BE2C (cell line): Measurements from ENCODE around the gene OPN1MW.
"Not testable (repeated sequence)": the region's sequence is repeated elsewhere in the genome, so short reads cannot be mapped to it uniquely, and the experiment has no call there.

Source experiments
- DNase-seq: peaks from one replicate; pipeline ENCODE4 v3.0.0-alpha.2; 2020
- H3K27me3 ChIP-seq: fragments of 250-450 bp; sonication (Bioruptor Pico); 2 replicates; pipeline ENCODE4 v1.5.1; 2020; ENCODE audit warnings: mild to moderate bottlenecking
- H3K36me3 ChIP-seq: fragments of 250-450 bp; sonication (Bioruptor Pico); 2 replicates; pipeline ENCODE4 v1.5.1; 2020; ENCODE audit warnings: mild to moderate bottlenecking
- H3K4me1 ChIP-seq: fragments of 250-450 bp; sonication (Bioruptor Pico); 2 replicates; pipeline ENCODE4 v1.5.1; 2020
- H3K4me3 ChIP-seq: 2 replicates; pipeline ENCODE4 v1.5.1; 2011; ENCODE audit warnings: low read depth, low read length
- H3K9me3 ChIP-seq: fragments of 250-450 bp; sonication (Bioruptor Pico); 2 replicates; pipeline ENCODE4 v1.5.1; 2020
- TF ChIP-seq, protein P1 (sequence below): IDR thresholded peaks from 2 replicates; pipeline ENCODE4 v1.5.1; 2012; ENCODE audit warnings: mild to moderate bottlenecking, low read depth, low read length

Gene OPN1MW

GRCh38 chrX:154142386-154142785 is 40.0 kb upstream of the OPN1MW start:
- Histone ChIP-seq H3K4me3 (no peak overlapping the region), H3K36me3 (no peaks in the 10 kb centered on the region), H3K4me1 (no peaks in the 10 kb centered on the region), H3K9me3 (no peaks in the 10 kb centered on the region), H3K27me3 (no peaks in the 10 kb centered on the region)
- TF ChIP-seq, protein P1, sequence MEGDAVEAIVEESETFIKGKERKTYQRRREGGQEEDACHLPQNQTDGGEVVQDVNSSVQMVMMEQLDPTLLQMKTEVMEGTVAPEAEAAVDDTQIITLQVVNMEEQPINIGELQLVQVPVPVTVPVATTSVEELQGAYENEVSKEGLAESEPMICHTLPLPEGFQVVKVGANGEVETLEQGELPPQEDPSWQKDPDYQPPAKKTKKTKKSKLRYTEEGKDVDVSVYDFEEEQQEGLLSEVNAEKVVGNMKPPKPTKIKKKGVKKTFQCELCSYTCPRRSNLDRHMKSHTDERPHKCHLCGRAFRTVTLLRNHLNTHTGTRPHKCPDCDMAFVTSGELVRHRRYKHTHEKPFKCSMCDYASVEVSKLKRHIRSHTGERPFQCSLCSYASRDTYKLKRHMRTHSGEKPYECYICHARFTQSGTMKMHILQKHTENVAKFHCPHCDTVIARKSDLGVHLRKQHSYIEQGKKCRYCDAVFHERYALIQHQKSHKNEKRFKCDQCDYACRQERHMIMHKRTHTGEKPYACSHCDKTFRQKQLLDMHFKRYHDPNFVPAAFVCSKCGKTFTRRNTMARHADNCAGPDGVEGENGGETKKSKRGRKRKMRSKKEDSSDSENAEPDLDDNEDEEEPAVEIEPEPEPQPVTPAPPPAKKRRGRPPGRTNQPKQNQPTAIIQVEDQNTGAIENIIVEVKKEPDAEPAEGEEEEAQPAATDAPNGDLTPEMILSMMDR = no peak
- DNase-seq = no peak

GRCh38 chrX:154142950-154143745 is 39.2 kb upstream of the OPN1MW start:
- Histone ChIP-seq H3K36me3 (no peaks in the 10 kb centered on the region), H3K4me3 (no peak overlapping the region), H3K4me1 (no peaks in the 10 kb centered on the region), H3K27me3 (no peaks in the 10 kb centered on the region), H3K9me3 (no peaks in the 10 kb centered on the region)
- DNase-seq = no peak
- TF ChIP-seq, protein P1 = no peak

GRCh38 chrX:154144010-154144409 is 38.4 kb upstream of the OPN1MW start, which contains the start of gene OPN1LW:
Gene OPN1LW, plus strand, starts transcription at chrX:154144243. Its CDS starts 41 bp downstream, at chrX:154144284.
- H3K9me3 ChIP-seq, H3K4me3 ChIP-seq, H3K27me3 ChIP-seq, H3K4me1 ChIP-seq, DNase-seq, H3K36me3 ChIP-seq: not testable (repeated sequence)

GRCh38 chrX:154151030-154151429 is 31.4 kb upstream of the OPN1MW start:
- not testable (repeated sequence) for H3K4me1 ChIP-seq, H3K9me3 ChIP-seq, DNase-seq, H3K27me3 ChIP-seq, H3K36me3 ChIP-seq, H3K4me3 ChIP-seq

- not testable (repeated sequence) for H3K27me3 ChIP-seq, H3K4me3 ChIP-seq, H3K36me3 ChIP-seq, H3K4me1 ChIP-seq, DNase-seq, H3K9me3 ChIP-seq
Observed at GRCh38 chrX:154156221-154156620, 26.2 kb upstream of the OPN1MW start.

DNA sequence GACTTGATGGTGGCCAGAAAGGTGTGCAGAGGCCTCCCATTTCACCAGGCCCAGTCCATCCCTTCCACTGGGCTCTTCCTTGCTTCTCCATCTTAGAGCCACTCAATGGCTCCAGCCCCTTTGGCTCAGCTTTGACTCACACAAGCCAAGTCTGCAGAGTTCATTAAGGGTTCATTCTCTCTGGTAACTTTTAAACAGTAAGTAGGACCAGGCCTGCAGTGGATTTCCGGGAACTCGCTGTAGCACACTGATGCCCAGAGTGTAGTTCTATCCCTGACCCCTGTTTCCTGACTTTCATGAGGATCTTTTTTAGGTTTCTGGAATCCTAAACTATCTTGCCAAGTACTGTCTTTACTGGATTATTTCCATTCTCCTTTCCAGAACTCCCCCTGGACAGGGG is 25.2 kb upstream of the OPN1MW start:
- H3K27me3 ChIP-seq, H3K4me1 ChIP-seq, H3K9me3 ChIP-seq, DNase-seq, H3K4me3 ChIP-seq, H3K36me3 ChIP-seq: not testable (repeated sequence)

GRCh38 chrX:154159345-154159744 is 23.1 kb upstream of the OPN1MW start:
- H3K27me3 ChIP-seq, H3K4me3 ChIP-seq, H3K9me3 ChIP-seq, H3K36me3 ChIP-seq, DNase-seq, H3K4me1 ChIP-seq: not testable (repeated sequence)

DNA sequence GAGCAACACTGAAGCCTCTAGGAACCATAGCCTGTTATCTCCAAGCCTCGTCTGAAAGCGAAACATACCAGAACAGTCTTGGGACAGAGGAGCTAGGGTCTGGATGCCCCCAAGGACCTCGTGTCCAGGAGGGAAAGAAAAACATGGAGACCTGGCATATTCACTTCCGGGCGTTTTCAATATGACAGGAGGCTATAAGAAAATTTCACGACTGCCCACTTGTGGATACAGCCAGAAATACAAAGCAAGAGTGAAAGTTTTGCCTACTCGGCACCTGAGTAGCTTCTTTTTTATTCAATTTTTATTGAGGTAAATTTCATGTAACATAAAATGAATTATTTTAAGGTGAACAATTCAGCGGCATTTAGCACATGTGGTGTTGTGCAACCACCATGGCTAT is 17.5 kb upstream of the OPN1MW start:
- not testable (repeated sequence) for H3K4me1 ChIP-seq, DNase-seq, H3K27me3 ChIP-seq, H3K4me3 ChIP-seq, H3K9me3 ChIP-seq, H3K36me3 ChIP-seq

DNA sequence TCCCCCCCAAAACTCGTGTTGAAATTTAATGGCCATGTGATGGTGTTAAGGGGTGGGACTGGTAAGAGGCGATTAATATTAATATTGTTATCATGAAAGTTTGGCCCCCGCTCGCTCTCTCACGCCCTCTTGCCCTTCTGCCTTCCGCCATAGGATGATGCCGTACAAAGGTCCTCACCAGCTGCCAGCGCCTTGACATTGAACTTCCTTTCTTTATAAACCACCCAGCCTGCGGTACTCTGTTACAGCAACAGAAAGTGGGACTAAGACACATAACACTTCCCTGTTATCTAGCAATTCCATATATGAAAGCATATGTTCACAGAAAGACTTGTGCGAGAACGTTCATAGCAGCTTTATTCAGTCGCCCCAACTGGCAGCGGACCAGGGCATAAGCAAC is 14.0 kb upstream of the OPN1MW start:
- not testable (repeated sequence) for H3K4me1 ChIP-seq, H3K9me3 ChIP-seq, H3K27me3 ChIP-seq, H3K4me3 ChIP-seq, H3K36me3 ChIP-seq, DNase-seq

DNA sequence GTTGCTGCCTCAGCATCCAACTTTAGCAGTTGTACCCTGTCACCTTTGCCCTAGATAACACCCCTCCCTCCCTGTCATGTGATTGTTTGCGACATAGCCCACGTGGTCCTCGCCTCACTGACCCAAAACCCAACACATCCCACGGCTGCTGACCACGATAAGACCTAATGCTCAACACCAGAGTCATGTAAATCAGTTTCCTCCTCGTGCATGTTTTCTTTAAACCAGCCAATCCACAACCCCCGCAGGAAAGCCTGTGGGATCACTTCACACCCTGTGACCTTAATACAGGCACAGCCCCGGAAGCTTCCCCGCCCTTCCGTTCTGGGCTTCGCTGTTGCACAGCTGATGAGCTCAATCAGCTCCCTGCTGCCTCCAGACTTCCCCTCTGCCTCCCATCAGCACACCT is 9.9 kb upstream of the OPN1MW start:
- H3K4me1 ChIP-seq, DNase-seq, H3K4me3 ChIP-seq, H3K9me3 ChIP-seq, H3K27me3 ChIP-seq, H3K36me3 ChIP-seq: not testable (repeated sequence)

GRCh38 chrX:154174356-154174755 is 8.0 kb upstream of the OPN1MW start:
- not testable (repeated sequence) for H3K27me3 ChIP-seq, DNase-seq, H3K4me3 ChIP-seq, H3K4me1 ChIP-seq, H3K36me3 ChIP-seq, H3K9me3 ChIP-seq

- H3K36me3 ChIP-seq, H3K27me3 ChIP-seq, H3K4me1 ChIP-seq, DNase-seq, H3K4me3 ChIP-seq, H3K9me3 ChIP-seq: not testable (repeated sequence)
Observed at GRCh38 chrX:154183794-154184193, 1.4 kb downstream of the OPN1MW start.

- H3K4me1 ChIP-seq, H3K9me3 ChIP-seq, H3K4me3 ChIP-seq, H3K36me3 ChIP-seq, DNase-seq, H3K27me3 ChIP-seq: not testable (repeated sequence)
Observed at GRCh38 chrX:154192846-154193245, 10.4 kb downstream of the OPN1MW start.

GRCh38 chrX:154194316-154194715 is 11.9 kb downstream of the OPN1MW start:
- not testable (repeated sequence) for H3K4me1 ChIP-seq, H3K36me3 ChIP-seq

More at GRCh38 chrX:154194316-154194715, 11.9 kb downstream of the OPN1MW start:
- H3K4me3 ChIP-seq, DNase-seq, H3K9me3 ChIP-seq, H3K27me3 ChIP-seq: not testable (repeated sequence)
